K562 (cell line): ENCODE results near the gene NCOA3.

Source experiments
- BMI1 ChIP-seq: fragments of 150-350 bp; IDR thresholded peaks from 2 replicates; pipeline ENCODE4 v1.6.1; 2014; ENCODE audit warnings: low read length
- JUN ChIP-seq, 2 experiments: sonication (generic) in 1 of 2; formaldehyde crosslinking in 1 of 2; IDR thresholded peaks; 2 replicates each; pipeline versions ENCODE4 v1.6.1 to v1.8.0; 2012 to 2022; ENCODE audit warnings: borderline replicate concordance in 2 of 2, mild to moderate bottlenecking in 2 of 2, improper control_type of control experiment in 1 of 2, low read depth in 1 of 2, low read length in 1 of 2, missing genetic modification reagents in 1 of 2
- MAFK ChIP-seq: IDR thresholded peaks from 2 replicates; pipeline ENCODE4 v1.6.1; 2011; ENCODE audit warnings: low read length, improper control_type of control experiment
- MXI1 ChIP-seq: IDR thresholded peaks from 2 replicates; pipeline ENCODE4 v1.6.1; 2011; ENCODE audit warnings: low read depth, mild to moderate bottlenecking, improper control_type of control experiment, low read length
- POLR2A ChIP-seq: fragments of 450-650 bp; conservative IDR thresholded peaks from 2 replicates; pipeline ENCODE4 v1.6.1; 2016
- SMARCA5 ChIP-seq: fragments of 450-650 bp; IDR thresholded peaks from 2 replicates; pipeline ENCODE4 v1.6.1; 2016
- TEAD1 ChIP-seq, 2 experiments: fragments of 450-650 bp in 1 of 2; sonication (generic) in 1 of 2; formaldehyde crosslinking; IDR thresholded peaks; 2 replicates each; pipeline versions ENCODE4 v1.4.0 to v1.8.0; 2020 to 2022; ENCODE audit warnings: mild to moderate bottlenecking in 2 of 2, missing genetic modification reagents in 1 of 2
- ZNF121 ChIP-seq: sonication (generic); formaldehyde crosslinking; conservative IDR thresholded peaks from 2 replicates; pipeline ENCODE4 v1.8.0; 2022; ENCODE audit warnings: missing genetic modification reagents
- ZNF232 ChIP-seq: sonication (generic); formaldehyde crosslinking; IDR thresholded peaks from 2 replicates; pipeline ENCODE4 v1.8.0; 2022; ENCODE audit warnings: mild to moderate bottlenecking, missing genetic modification reagents
- ZNF717 ChIP-seq: fragments of 250-450 bp; sonication (Bioruptor Pico); IDR thresholded peaks from 2 replicates; pipeline ENCODE4 v1.5.0; 2021
- TF ChIP-seq, protein P1 (sequence below), 2 experiments: fragments of 450-650 bp; conservative IDR thresholded peaks; 2 replicates each; pipeline ENCODE4 v1.6.1; 2017; ENCODE audit warnings: mild to moderate bottlenecking in 2 of 2, moderate library complexity in 2 of 2
- TF ChIP-seq, protein P2 (sequence below), 3 experiments: IDR thresholded peaks in 2 of 3; conservative IDR thresholded peaks in 1 of 3; 2 replicates each; pipeline ENCODE4 v1.5.1; 2011 to 2012; ENCODE audit warnings: low read length in 3 of 3, mild to moderate bottlenecking in 3 of 3, control low read depth in 2 of 3, improper control_type of control experiment in 1 of 3, inconsistent platforms in 1 of 3, low read depth in 1 of 3, mixed read lengths in 1 of 3, moderate library complexity in 1 of 3; ENCODE audit not compliant: insufficient read depth in 2 of 3
- TF ChIP-seq, protein P3 (sequence below): fragments of 200-800 bp; sonication (Bioruptor generic); IDR thresholded peaks from 2 replicates; pipeline ENCODE4 v1.6.1; 2017; ENCODE audit warnings: missing genetic modification characterization, missing compliant biosample characterization

DNA sequence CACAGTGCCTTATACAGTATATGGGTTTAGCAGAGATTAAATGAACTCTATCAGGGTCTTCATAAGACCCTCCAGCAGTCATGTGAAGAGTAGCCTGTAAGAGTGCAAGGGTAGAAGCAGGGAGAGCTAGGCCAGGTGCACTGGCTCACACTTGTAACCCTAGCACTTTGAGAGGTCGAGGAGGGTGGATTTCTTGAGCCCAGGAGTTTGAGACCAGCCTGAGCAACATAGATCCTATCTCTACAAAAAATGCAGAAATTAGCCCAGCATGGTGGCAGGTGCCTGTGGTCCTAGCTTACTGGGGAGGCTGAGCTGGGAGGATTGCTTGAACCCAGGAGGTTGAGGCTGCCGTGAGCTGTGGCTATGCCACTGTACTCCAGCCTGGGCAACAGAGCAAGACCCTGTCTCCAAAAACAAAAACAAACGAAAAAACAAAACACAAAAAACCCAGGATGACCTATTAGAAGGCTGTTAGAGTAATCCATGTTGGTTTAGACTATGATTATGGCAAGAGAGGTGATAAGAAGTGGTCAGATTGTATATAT is 31.9 kb downstream of the NCOA3 start:
- TF ChIP-seq, protein P1, sequence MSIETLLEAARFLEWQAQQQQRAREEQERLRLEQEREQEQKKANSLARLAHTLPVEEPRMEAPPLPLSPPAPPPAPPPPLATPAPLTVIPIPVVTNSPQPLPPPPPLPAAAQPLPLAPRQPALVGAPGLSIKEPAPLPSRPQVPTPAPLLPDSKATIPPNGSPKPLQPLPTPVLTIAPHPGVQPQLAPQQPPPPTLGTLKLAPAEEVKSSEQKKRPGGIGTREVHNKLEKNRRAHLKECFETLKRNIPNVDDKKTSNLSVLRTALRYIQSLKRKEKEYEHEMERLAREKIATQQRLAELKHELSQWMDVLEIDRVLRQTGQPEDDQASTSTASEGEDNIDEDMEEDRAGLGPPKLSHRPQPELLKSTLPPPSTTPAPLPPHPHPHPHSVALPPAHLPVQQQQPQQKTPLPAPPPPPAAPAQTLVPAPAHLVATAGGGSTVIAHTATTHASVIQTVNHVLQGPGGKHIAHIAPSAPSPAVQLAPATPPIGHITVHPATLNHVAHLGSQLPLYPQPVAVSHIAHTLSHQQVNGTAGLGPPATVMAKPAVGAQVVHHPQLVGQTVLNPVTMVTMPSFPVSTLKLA (conservative IDR thresholded peaks at IDR 0.05): no peak
- TF ChIP-seq ZNF232 (CRISPR knock-in tag) (no peak), TEAD1 (CRISPR knock-in tag; IDR thresholded peaks at IDR 0.05) (no peak), MXI1 (no peak), ZNF121 (CRISPR knock-in tag) (no peak), MAFK (no peak), ZNF717 (CRISPR knock-in tag) (no peak), SMARCA5 (no peak), JUN (IDR thresholded peaks at IDR 0.05; ENCODE audit: borderline replicate concordance, low read depth, low read length) (no peak), JUN (CRISPR knock-in tag; IDR thresholded peaks at IDR 0.05; ENCODE audit: borderline replicate concordance) (no peak), BMI1 (no peak), POLR2A (no peak)
- TF ChIP-seq, protein P2, sequence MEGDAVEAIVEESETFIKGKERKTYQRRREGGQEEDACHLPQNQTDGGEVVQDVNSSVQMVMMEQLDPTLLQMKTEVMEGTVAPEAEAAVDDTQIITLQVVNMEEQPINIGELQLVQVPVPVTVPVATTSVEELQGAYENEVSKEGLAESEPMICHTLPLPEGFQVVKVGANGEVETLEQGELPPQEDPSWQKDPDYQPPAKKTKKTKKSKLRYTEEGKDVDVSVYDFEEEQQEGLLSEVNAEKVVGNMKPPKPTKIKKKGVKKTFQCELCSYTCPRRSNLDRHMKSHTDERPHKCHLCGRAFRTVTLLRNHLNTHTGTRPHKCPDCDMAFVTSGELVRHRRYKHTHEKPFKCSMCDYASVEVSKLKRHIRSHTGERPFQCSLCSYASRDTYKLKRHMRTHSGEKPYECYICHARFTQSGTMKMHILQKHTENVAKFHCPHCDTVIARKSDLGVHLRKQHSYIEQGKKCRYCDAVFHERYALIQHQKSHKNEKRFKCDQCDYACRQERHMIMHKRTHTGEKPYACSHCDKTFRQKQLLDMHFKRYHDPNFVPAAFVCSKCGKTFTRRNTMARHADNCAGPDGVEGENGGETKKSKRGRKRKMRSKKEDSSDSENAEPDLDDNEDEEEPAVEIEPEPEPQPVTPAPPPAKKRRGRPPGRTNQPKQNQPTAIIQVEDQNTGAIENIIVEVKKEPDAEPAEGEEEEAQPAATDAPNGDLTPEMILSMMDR (IDR thresholded peaks at IDR 0.05 in 2 of 3, conservative IDR thresholded peaks at IDR 0.05 in 1 of 3; ENCODE audit: insufficient read depth in 2 of 3, low read depth in 1 of 3, low read length in 3 of 3): no peak
- TF ChIP-seq, protein P3, sequence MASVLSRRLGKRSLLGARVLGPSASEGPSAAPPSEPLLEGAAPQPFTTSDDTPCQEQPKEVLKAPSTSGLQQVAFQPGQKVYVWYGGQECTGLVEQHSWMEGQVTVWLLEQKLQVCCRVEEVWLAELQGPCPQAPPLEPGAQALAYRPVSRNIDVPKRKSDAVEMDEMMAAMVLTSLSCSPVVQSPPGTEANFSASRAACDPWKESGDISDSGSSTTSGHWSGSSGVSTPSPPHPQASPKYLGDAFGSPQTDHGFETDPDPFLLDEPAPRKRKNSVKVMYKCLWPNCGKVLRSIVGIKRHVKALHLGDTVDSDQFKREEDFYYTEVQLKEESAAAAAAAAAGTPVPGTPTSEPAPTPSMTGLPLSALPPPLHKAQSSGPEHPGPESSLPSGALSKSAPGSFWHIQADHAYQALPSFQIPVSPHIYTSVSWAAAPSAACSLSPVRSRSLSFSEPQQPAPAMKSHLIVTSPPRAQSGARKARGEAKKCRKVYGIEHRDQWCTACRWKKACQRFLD: no peak
